ENCODE data around the gene KIAA1671.

The KIAA1671 gene

DNA sequence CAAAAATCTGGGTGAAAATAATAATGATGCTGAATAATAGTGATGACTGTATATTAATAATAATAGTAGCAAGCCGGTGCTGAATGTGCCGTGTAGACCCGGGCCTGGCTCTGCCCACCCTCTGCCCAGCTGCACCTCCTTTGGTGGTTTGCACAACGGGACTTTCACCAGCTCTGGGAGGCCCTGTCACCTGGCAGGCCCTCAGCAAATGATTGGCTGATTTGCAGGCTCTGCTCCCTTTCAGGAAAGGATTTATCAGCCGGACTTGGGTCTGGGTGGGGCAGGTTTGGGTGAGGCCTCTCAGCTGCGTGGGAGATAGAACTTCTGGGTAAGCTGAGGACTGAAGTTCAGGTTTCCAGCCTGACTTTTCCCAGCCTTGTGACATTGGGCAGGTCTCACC lies 21.4 kb downstream of the KIAA1671 start:
- H3K27me3 ChIP-seq (ENCODE audit: insufficient read depth, low read length) = no peaks in the 10 kb centered on the region
- H3K9me3 ChIP-seq (ENCODE audit: insufficient read depth, low read depth, low read length) = no peaks in the 10 kb centered on the region
- H3K36me3 ChIP-seq (ENCODE audit: insufficient read depth, low read depth, low read length) = no peaks in the 10 kb centered on the region
- H3K4me3 ChIP-seq (ENCODE audit: low read length) = no peak overlapping the region
- no peak overlapping the region for H3K9ac ChIP-seq (ENCODE audit: low read depth, low read length)
- no peak overlapping the region for H3K27ac ChIP-seq (ENCODE audit: low read length)
- peaks cover 28% of the 10 kb centered on the region for H3K4me1 ChIP-seq (ENCODE audit: insufficient read depth, low read length)

DNA sequence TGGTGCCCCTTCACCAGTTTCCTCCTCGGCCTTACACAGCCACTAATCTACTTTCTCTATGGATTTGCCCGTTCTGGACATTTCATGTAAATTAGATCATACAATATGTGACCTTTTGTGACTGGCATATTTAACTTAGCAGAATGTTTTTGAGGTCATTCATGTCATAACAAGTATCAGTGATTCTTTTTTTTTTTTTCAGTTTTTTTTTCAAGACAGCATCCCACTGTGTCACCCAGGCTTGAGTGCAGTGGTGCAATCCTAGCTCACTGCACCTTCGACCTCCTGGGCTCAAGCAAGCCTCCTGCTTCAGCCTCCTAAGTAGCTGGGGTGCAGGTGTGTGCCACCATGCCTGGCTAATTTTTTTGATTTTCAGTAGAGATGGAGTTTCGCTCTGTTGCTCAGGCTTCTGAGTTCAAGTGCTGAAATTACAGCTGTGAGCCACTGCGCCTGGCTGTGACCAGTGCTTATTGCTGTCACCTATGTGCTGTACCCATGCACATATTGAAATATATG lies 22.7 kb downstream of the KIAA1671 start:
- Histone ChIP-seq H3K9ac (ENCODE audit: low read depth, low read length) (no peak overlapping the region), H3K9me3 (ENCODE audit: insufficient read depth, low read depth, low read length) (no peaks in the 10 kb centered on the region), H3K4me1 (ENCODE audit: insufficient read depth, low read length) (peaks cover 20% of the 10 kb centered on the region), H3K36me3 (ENCODE audit: insufficient read depth, low read depth, low read length) (no peaks in the 10 kb centered on the region), H3K27me3 (ENCODE audit: insufficient read depth, low read length) (no peaks in the 10 kb centered on the region), H3K27ac (ENCODE audit: low read length) (no peak overlapping the region), H3K4me3 (ENCODE audit: low read length) (no peak overlapping the region)

GRCh38 chr22:24975813-24976341 lies 23.4 kb downstream of the KIAA1671 start:
- Histone ChIP-seq H3K27ac (ENCODE audit: low read length) (no peak overlapping the region), H3K27me3 (ENCODE audit: insufficient read depth, low read length) (no peaks in the 10 kb centered on the region), H3K9me3 (ENCODE audit: insufficient read depth, low read depth, low read length) (no peaks in the 10 kb centered on the region), H3K36me3 (ENCODE audit: insufficient read depth, low read depth, low read length) (no peaks in the 10 kb centered on the region), H3K4me1 (ENCODE audit: insufficient read depth, low read length) (peaks cover 18% of the 10 kb centered on the region; the same call in 1 of the 2 replicates), H3K9ac (ENCODE audit: low read depth, low read length) (no peak overlapping the region), H3K4me3 (ENCODE audit: low read length) (no peak overlapping the region)

DNA sequence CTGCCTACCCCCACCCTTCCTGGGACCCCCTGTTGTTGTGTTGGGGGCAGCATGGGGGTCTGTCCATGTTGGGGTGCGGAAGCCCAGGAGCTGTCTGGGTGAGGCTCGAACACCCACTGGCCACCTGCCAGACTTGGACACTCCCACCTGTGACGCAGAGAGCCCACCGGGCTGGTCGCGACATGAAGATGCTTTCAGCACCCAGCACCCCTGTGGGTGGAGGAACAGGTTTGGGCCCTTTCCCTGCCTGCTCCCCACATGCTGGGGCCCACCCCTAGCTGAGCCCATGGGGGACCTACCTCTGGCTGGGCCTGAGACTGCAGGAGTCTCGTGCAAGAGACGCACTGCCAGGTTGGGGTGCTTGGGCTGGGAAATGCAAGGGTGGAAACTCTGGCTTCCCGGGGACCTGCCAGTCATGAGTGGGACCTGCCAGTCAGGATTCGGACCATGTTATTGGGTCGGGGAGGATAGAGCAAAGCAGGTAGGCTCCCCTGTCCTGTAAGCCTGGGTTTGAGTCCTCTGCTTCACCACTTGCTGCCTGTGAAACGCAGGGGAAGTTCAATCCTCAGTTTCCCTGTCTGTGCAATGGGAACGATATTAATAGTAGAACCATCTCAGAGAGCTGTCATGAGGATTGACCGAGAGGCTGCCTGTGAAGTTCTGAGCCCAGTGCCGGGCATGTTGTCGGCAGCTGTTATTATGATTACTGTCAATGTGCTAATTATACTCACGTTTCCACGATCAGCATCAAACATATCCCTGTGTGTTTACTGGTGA lies 24.1 kb downstream of the KIAA1671 start:
- peaks cover 18% of the 10 kb centered on the region; the same call in 1 of the 2 replicates for H3K4me1 ChIP-seq (ENCODE audit: insufficient read depth, low read length)
- no peaks in the 10 kb centered on the region for H3K36me3 ChIP-seq (ENCODE audit: insufficient read depth, low read depth, low read length)
- H3K9me3 ChIP-seq (ENCODE audit: insufficient read depth, low read depth, low read length) = no peaks in the 10 kb centered on the region
- H3K27me3 ChIP-seq (ENCODE audit: insufficient read depth, low read length) = no peaks in the 10 kb centered on the region
- no peak overlapping the region for H3K27ac ChIP-seq (ENCODE audit: low read length)
- H3K9ac ChIP-seq (ENCODE audit: low read depth, low read length) = no peak overlapping the region
- no peak overlapping the region for H3K4me3 ChIP-seq (ENCODE audit: low read length)

DNA sequence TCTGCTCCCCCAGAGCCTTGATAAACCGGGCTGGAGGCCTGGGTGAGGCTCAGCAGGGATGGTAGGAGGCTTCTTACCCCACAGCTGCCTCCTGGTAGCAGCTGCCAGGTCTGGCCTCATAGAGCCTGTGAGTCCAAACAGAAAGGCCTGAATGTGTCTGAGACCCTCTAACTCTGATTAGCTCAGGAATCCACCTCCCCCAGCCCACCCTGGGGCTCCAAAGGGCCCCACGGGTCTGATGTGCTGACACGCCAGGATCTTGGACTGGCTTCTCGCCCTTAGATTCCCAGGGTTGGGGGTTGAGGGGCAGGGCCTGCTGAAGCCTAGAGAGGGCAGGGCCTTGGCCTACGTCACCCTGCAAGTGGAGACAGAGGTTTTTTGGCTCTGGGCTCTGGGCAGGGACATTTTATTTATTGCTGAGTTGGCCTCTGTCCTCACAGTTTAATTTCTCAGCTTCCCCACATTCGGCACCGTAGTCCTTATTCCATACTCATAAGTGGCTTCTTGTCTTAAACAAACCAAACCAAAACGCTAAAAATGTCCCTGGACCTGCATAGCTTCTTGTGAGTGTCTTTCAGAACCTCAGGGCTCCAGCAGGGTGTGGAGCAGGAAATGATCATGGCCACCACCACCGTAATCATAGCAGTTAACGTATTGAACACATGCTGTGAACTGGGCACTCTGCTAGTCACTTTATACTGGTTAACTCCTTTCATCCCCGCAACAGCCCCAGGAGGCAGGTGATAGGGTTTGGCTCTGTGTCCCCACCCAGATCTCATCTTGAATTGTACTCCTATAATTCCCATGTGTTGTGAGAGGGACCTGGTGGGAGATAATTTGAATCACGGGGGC lies 25.1 kb downstream of the KIAA1671 start:
- H3K4me3 ChIP-seq (ENCODE audit: low read length) = no peak overlapping the region
- 0 out of 2 replicates have a peak overlapping the region, but pooled peaks have one; percentile 4 for H3K9ac ChIP-seq (ENCODE audit: low read depth, low read length)
- peaks cover 18% of the 10 kb centered on the region; the same call in 1 of the 2 replicates for H3K4me1 ChIP-seq (ENCODE audit: insufficient read depth, low read length)
- no peaks in the 10 kb centered on the region for H3K9me3 ChIP-seq (ENCODE audit: insufficient read depth, low read depth, low read length)
- H3K36me3 ChIP-seq (ENCODE audit: insufficient read depth, low read depth, low read length) = no peaks in the 10 kb centered on the region
- H3K27me3 ChIP-seq (ENCODE audit: insufficient read depth, low read length) = no peaks in the 10 kb centered on the region
- no peak overlapping the region for H3K27ac ChIP-seq (ENCODE audit: low read length)

- H3K4me1 ChIP-seq (ENCODE audit: insufficient read depth, low read length) = peaks cover 18% of the 10 kb centered on the region; the same call in 1 of the 2 replicates
- H3K36me3 ChIP-seq (ENCODE audit: insufficient read depth, low read depth, low read length) = no peaks in the 10 kb centered on the region
- no peak overlapping the region for H3K9ac ChIP-seq (ENCODE audit: low read depth, low read length)
- H3K27ac ChIP-seq (ENCODE audit: low read length) = no peak overlapping the region
- no peak overlapping the region for H3K4me3 ChIP-seq (ENCODE audit: low read length)
- no peaks in the 10 kb centered on the region for H3K9me3 ChIP-seq (ENCODE audit: insufficient read depth, low read depth, low read length)
- no peaks in the 10 kb centered on the region for H3K27me3 ChIP-seq (ENCODE audit: insufficient read depth, low read length)
Observed at GRCh38 chr22:24978308-24978707, 25.8 kb downstream of the KIAA1671 start.

DNA sequence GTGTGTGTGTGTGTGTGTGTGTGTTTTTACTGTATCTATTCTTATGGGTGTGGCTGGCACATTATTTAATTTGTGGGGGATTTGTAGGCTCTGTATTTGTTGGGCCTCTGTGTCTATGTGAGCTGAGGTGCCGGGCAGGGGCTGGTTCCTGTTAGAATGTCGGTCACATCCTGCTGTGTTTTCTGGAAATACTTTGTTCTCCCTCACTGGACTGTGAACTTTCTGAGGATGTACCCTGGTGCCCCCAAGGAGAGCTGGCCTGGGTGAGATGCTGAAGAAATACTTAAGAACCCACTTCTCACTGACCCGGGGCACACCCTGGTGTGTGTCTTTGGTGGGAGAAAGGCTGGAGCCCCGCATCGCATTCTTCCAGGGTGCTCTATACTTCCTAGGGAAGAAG lies 28.6 kb downstream of the KIAA1671 start:
- Histone ChIP-seq H3K9ac (ENCODE audit: low read depth, low read length) (no peak overlapping the region), H3K9me3 (ENCODE audit: insufficient read depth, low read depth, low read length) (no peaks in the 10 kb centered on the region), H3K4me3 (ENCODE audit: low read length) (no peak overlapping the region), H3K4me1 (ENCODE audit: insufficient read depth, low read length) (peaks cover 17% of the 10 kb centered on the region; the same call in 1 of the 2 replicates), H3K27ac (ENCODE audit: low read length) (no peak overlapping the region), H3K36me3 (ENCODE audit: insufficient read depth, low read depth, low read length) (no peaks in the 10 kb centered on the region), H3K27me3 (ENCODE audit: insufficient read depth, low read length) (no peaks in the 10 kb centered on the region)

DNA sequence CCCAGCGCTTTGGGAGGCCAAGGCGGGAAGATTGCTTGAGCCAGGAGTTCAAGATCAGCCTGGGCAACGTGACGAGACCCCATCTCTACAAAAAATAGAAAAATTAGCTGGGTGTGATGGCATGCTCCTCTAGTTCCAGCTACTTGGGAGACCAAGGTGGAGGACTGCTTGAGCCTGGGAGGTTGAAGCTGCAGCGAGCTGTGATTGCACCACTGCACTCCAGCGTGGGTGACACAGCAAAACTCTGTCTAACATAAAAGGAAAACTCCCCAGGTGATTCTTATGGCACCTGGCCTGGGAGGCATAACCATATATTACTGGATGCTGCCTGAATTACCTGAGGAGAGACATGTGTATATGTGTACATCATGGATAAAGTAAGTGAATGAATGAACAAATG lies 29.1 kb downstream of the KIAA1671 start:
- no peak overlapping the region for H3K27ac ChIP-seq (ENCODE audit: low read length)
- H3K4me1 ChIP-seq (ENCODE audit: insufficient read depth, low read length) = peaks cover 11% of the 10 kb centered on the region; the same call in 1 of the 2 replicates
- no peak overlapping the region for H3K4me3 ChIP-seq (ENCODE audit: low read length)
- no peaks in the 10 kb centered on the region for H3K27me3 ChIP-seq (ENCODE audit: insufficient read depth, low read length)
- no peak overlapping the region for H3K9ac ChIP-seq (ENCODE audit: low read depth, low read length)
- H3K36me3 ChIP-seq (ENCODE audit: insufficient read depth, low read depth, low read length) = no peaks in the 10 kb centered on the region
- H3K9me3 ChIP-seq (ENCODE audit: insufficient read depth, low read depth, low read length) = no peaks in the 10 kb centered on the region

GRCh38 chr22:24982301-24983056 lies 30.0 kb downstream of the KIAA1671 start:
- H3K4me1 ChIP-seq (ENCODE audit: insufficient read depth, low read length) = peaks cover 6% of the 10 kb centered on the region; the same call in 1 of the 2 replicates
- H3K9me3 ChIP-seq (ENCODE audit: insufficient read depth, low read depth, low read length) = no peaks in the 10 kb centered on the region
- no peaks in the 10 kb centered on the region for H3K27me3 ChIP-seq (ENCODE audit: insufficient read depth, low read length)
- no peaks in the 10 kb centered on the region for H3K36me3 ChIP-seq (ENCODE audit: insufficient read depth, low read depth, low read length)
- no peak overlapping the region for H3K9ac ChIP-seq (ENCODE audit: low read depth, low read length)
- no peak overlapping the region for H3K4me3 ChIP-seq (ENCODE audit: low read length)
- no peak overlapping the region for H3K27ac ChIP-seq (ENCODE audit: low read length)

DNA sequence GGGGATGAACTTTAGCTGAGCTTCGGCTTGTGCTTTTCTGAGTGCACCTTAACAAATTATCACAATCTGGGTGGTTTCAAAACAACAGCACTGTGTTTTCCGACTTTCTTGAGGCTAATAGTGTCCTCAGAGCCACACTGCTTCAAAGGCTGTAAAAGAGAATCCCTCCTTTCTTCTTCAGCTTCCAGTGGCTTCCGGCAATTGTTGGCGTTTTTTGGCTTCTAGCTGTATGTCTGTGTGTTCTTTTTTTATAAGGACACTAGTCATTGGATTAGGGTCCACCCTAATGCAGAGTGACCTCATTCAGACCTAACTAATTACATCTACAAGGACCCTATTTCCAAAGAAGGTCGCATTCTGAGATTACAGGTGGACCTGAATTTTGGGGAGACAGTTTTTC lies 30.6 kb downstream of the KIAA1671 start:
- no peaks in the 10 kb centered on the region for H3K36me3 ChIP-seq (ENCODE audit: insufficient read depth, low read depth, low read length)
- H3K4me3 ChIP-seq (ENCODE audit: low read length) = no peak overlapping the region
- H3K4me1 ChIP-seq (ENCODE audit: insufficient read depth, low read length) = peaks cover 4% of the 10 kb centered on the region; the same call in 1 of the 2 replicates
- H3K27ac ChIP-seq (ENCODE audit: low read length) = no peak overlapping the region
- no peaks in the 10 kb centered on the region for H3K9me3 ChIP-seq (ENCODE audit: insufficient read depth, low read depth, low read length)
- H3K27me3 ChIP-seq (ENCODE audit: insufficient read depth, low read length) = no peaks in the 10 kb centered on the region
- H3K9ac ChIP-seq (ENCODE audit: low read depth, low read length) = no peak overlapping the region

DNA sequence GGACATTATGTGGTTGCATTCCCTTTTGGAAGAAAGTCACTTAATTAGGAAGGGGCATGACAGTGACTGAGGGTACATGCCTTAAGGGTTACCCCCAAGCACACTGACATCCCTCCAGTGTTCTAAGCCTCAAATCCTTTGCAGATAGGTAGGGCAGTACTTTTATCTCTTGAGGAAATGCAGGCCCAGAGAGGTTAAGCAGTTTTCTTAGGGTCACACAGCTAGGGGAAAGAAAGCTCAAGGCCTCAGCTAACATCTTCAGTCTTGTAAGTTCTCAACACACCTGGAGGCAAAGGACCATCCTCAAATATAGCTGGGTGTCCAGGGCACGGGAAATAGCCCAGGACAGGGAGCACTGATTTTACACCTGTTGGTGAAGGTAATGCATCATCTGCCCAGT lies 31.6 kb downstream of the KIAA1671 start:
- Histone ChIP-seq H3K27me3 (ENCODE audit: insufficient read depth, low read length) (no peaks in the 10 kb centered on the region), H3K36me3 (ENCODE audit: insufficient read depth, low read depth, low read length) (no peaks in the 10 kb centered on the region), H3K9me3 (ENCODE audit: insufficient read depth, low read depth, low read length) (no peaks in the 10 kb centered on the region), H3K4me3 (ENCODE audit: low read length) (no peak overlapping the region), H3K27ac (ENCODE audit: low read length) (no peak overlapping the region), H3K9ac (ENCODE audit: low read depth, low read length) (no peak overlapping the region), H3K4me1 (ENCODE audit: insufficient read depth, low read length) (peaks cover 4% of the 10 kb centered on the region; the same call in 1 of the 2 replicates)
